ENCODE results near the gene CX3CL1. TPM values are rescaled to one million over a fixed set of nuclear protein-coding genes. Genes with fewer than 3 reads are reported as not detected.

The CX3CL1 gene
- total and polyA plus RNA-seq, 2 of the 13 experiments (the other 11 are each of a cell fraction or from before 2014, with no cell fraction given): 57.3 to 60.8 TPM

DNA sequence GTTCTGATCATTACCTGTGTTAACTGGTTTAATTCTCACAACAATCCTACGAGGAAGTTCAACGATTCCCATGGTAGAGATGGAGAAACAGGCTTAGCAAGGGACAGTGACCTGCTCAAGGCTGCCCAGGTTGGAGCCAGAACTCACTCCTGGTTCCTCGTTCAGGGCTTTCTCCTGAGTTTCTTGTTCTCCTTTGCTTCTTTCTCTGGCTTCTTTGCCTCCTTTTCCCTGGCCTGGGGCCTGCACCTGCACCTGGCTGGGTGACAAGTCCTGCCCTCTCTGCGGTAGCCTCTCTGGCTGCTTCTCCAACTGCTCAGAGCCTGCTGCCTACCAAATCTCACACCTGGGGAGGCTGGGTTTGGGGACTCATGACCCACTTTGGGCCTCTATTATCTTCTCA, 10.9 kb upstream of the CX3CL1 start:
- DNase-seq (ENCODE audit: low spot score): no peak
- CTCF ChIA-PET (ENCODE audit: low intra/inter-chr PET ratio, low total read pairs): no interaction called here
- Histone ChIP-seq H4K20me1 (ENCODE audit: insufficient read depth, low read length) (no peaks in the 10 kb centered on the region), H2AFZ (ENCODE audit: low read length) (no peak overlapping the region), H3K4me3 (replicated peaks in 1 of 3; ENCODE audit: insufficient read depth in 1 of 3, low read depth in 2 of 3, low read length in 3 of 3) (no peak overlapping the region), H3K4me2 (ENCODE audit: low read depth, low read length) (no peak overlapping the region), H3K27me3 (ENCODE audit: control insufficient read depth in 1 of 2, insufficient read depth in 2 of 2, low read length in 2 of 2) (peaks cover 2 to 32% of the 10 kb centered on the region in 2 experiments; a peak in 4 of 5 replicates), H3K9me3 (ENCODE audit: low read length) (no peaks in the 10 kb centered on the region), H3K4me1 (ENCODE audit: insufficient read depth, low read length) (peaks cover 44% of the 10 kb centered on the region), H3K36me3 (replicated peaks in 1 of 2; ENCODE audit: control insufficient read depth in 1 of 2, insufficient read depth in 2 of 2, low read length in 2 of 2) (no peaks in the 10 kb centered on the region), H3K27ac (ENCODE audit: extremely low read length, insufficient read depth, low read length) (no peak overlapping the region), H3K9ac (ENCODE audit: insufficient read depth, low read depth, low read length) (no peak overlapping the region), H3K79me2 (ENCODE audit: insufficient read depth, low read length) (no peaks in the 10 kb centered on the region)
- WGBS (ENCODE audit: low lambda C conversion rate): 3% methylated on average over 4 of the region's 4 CpGs
- intact Hi-C loops (cut with micrococcal nuclease; ENCODE audit: unreplicated experiment) (no loop called here), in situ Hi-C loops (cut with HindIII; ENCODE audit: extremely low pct_ligation_motif_present, low pct_unique_long_range_greater_than_20kb) (no loop called here)
- ATAC-seq: no peak
- FAIRE-seq: no peak
- BruUV-seq (replicated peaks): no TSS peak
- POLR2A ChIA-PET: interaction anchor here (2.8 kb wide), 1 partner anchor 11 kb away, joined by 19 read pairs; the partner anchor contains the start of gene CX3CL1
- TF ChIP-seq ZC3H13 (CRISPR knock-in tag; IDR thresholded peaks at IDR 0.05) (no peak), ZFX (CRISPR knock-in tag; IDR thresholded peaks at IDR 0.05; ENCODE audit: low read depth) (no peak), ZNF746 (CRISPR knock-in tag; IDR thresholded peaks at IDR 0.05) (no peak), MED8 (CRISPR knock-in tag; IDR thresholded peaks at IDR 0.05; ENCODE audit: insufficient replicate concordance) (no peak), SNAPC2 (CRISPR knock-in tag; IDR thresholded peaks at IDR 0.05) (no peak), HDAC1 (CRISPR knock-in tag; IDR thresholded peaks at IDR 0.05) (no peak), WIZ (CRISPR knock-in tag; IDR thresholded peaks at IDR 0.05) (no peak), NFE2L2 (IDR thresholded peaks at IDR 0.05; ENCODE audit: low read length) (no peak), TBX3 (IDR thresholded peaks at IDR 0.05; ENCODE audit: borderline replicate concordance) (no peak), MIER3 (CRISPR knock-in tag; IDR thresholded peaks at IDR 0.05; ENCODE audit: borderline replicate concordance) (no peak), POLR2A (IDR thresholded peaks at IDR 0.05; ENCODE audit: insufficient read depth in 1 of 2, low read depth in 2 of 2, low read length in 2 of 2) (no peak), JUN (CRISPR knock-in tag; IDR thresholded peaks at IDR 0.05) (no peak), NFIC (IDR thresholded peaks at IDR 0.05; ENCODE audit: low read length) (no peak)
- TF ChIP-seq, protein P1, sequence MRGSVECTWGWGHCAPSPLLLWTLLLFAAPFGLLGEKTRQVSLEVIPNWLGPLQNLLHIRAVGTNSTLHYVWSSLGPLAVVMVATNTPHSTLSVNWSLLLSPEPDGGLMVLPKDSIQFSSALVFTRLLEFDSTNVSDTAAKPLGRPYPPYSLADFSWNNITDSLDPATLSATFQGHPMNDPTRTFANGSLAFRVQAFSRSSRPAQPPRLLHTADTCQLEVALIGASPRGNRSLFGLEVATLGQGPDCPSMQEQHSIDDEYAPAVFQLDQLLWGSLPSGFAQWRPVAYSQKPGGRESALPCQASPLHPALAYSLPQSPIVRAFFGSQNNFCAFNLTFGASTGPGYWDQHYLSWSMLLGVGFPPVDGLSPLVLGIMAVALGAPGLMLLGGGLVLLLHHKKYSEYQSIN (CRISPR knock-in tag; IDR thresholded peaks at IDR 0.05; ENCODE audit: borderline replicate concordance): no peak
- TF ChIP-seq, protein P2, sequence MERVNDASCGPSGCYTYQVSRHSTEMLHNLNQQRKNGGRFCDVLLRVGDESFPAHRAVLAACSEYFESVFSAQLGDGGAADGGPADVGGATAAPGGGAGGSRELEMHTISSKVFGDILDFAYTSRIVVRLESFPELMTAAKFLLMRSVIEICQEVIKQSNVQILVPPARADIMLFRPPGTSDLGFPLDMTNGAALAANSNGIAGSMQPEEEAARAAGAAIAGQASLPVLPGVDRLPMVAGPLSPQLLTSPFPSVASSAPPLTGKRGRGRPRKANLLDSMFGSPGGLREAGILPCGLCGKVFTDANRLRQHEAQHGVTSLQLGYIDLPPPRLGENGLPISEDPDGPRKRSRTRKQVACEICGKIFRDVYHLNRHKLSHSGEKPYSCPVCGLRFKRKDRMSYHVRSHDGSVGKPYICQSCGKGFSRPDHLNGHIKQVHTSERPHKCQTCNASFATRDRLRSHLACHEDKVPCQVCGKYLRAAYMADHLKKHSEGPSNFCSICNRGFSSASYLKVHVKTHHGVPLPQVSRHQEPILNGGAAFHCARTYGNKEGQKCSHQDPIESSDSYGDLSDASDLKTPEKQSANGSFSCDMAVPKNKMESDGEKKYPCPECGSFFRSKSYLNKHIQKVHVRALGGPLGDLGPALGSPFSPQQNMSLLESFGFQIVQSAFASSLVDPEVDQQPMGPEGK (CRISPR knock-in tag; IDR thresholded peaks at IDR 0.05): no peak
- TF ChIP-seq, protein P3, sequence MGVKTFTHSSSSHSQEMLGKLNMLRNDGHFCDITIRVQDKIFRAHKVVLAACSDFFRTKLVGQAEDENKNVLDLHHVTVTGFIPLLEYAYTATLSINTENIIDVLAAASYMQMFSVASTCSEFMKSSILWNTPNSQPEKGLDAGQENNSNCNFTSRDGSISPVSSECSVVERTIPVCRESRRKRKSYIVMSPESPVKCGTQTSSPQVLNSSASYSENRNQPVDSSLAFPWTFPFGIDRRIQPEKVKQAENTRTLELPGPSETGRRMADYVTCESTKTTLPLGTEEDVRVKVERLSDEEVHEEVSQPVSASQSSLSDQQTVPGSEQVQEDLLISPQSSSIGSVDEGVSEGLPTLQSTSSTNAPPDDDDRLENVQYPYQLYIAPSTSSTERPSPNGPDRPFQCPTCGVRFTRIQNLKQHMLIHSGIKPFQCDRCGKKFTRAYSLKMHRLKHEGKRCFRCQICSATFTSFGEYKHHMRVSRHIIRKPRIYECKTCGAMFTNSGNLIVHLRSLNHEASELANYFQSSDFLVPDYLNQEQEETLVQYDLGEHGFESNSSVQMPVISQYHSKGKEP (CRISPR knock-in tag; IDR thresholded peaks at IDR 0.05): no peak
- TF ChIP-seq, protein P4, sequence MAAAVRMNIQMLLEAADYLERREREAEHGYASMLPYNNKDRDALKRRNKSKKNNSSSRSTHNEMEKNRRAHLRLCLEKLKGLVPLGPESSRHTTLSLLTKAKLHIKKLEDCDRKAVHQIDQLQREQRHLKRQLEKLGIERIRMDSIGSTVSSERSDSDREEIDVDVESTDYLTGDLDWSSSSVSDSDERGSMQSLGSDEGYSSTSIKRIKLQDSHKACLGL (CRISPR knock-in tag; IDR thresholded peaks at IDR 0.05): no peak
- TF ChIP-seq, protein P5, sequence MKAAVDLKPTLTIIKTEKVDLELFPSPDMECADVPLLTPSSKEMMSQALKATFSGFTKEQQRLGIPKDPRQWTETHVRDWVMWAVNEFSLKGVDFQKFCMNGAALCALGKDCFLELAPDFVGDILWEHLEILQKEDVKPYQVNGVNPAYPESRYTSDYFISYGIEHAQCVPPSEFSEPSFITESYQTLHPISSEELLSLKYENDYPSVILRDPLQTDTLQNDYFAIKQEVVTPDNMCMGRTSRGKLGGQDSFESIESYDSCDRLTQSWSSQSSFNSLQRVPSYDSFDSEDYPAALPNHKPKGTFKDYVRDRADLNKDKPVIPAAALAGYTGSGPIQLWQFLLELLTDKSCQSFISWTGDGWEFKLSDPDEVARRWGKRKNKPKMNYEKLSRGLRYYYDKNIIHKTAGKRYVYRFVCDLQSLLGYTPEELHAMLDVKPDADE (CRISPR knock-in tag; IDR thresholded peaks at IDR 0.05): no peak

All from HepG2 (cell line).